ENCODE data around the gene DOCK1.

The DOCK1 gene

DNA sequence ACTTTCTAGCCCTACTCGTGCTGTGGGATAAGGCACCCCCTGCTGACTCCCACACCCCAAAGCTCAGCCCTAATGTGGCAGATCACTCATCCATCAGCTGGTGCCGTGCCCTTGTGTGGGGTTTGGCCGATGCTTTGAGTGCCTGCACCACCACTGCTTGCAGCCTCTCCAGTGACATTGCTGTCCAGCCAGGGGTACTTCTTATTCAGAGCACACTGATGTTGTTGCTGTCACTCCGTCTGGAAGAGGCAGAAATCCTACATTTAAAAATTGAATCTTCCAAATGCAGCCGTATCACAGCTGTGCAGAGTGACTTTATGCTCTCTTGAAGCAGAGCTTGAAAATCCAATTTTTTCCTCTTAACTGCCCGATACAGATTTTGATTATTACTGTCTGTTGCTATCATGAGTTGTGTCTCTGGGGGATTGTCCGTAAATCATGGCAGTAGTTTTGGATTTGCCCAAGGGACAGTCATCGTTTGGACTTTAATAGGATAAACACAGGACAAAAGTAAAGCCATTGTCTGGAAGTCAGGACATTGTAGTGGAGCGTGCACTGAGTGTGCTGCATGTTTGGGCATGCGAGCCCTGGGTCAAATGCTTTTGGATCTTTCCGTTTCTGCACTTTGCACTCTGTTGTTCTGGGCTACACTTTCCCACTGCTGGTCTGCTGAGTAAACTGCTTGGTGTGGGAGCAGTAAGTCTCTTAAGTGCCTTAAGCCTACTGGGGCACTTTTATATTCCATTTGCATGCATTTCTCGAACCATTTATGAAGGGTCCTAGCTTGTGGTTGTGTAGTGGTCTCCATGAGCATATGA is 128.2 kb downstream of the DOCK1 start:
- ATAC-seq (ENCODE audit: insufficient read depth, low read depth) (no peak), DNase-seq (no peak)
- Histone ChIP-seq H3K4me2 (ENCODE audit: insufficient read depth, low read length) (no peak overlapping the region), H3K79me2 (ENCODE audit: insufficient read depth, low read length) (no peaks in the 10 kb centered on the region), H4K20me1 (ENCODE audit: insufficient read depth, low read length) (no peaks in the 10 kb centered on the region), H3K9ac (ENCODE audit: low read depth, low read length) (no peak overlapping the region), H3K4me1 (ENCODE audit: insufficient read depth, low read length) (no peaks in the 10 kb centered on the region), H2AFZ (ENCODE audit: low read depth, low read length) (no peak overlapping the region), H3K4me3 (ENCODE audit: low read depth in 1 of 2, low read length in 2 of 2) (no peak overlapping the region), H3K27ac (ENCODE audit: low read length) (no peak overlapping the region), H3K36me3 (ENCODE audit: insufficient read depth, low read length) (no peaks in the 10 kb centered on the region), H3K9me3 (ENCODE audit: insufficient read depth, low read length, severe bottlenecking) (no peaks in the 10 kb centered on the region), H3K27me3 (ENCODE audit: insufficient read depth, low read length, poor library complexity) (no peaks in the 10 kb centered on the region)
- TF ChIP-seq, protein P1, sequence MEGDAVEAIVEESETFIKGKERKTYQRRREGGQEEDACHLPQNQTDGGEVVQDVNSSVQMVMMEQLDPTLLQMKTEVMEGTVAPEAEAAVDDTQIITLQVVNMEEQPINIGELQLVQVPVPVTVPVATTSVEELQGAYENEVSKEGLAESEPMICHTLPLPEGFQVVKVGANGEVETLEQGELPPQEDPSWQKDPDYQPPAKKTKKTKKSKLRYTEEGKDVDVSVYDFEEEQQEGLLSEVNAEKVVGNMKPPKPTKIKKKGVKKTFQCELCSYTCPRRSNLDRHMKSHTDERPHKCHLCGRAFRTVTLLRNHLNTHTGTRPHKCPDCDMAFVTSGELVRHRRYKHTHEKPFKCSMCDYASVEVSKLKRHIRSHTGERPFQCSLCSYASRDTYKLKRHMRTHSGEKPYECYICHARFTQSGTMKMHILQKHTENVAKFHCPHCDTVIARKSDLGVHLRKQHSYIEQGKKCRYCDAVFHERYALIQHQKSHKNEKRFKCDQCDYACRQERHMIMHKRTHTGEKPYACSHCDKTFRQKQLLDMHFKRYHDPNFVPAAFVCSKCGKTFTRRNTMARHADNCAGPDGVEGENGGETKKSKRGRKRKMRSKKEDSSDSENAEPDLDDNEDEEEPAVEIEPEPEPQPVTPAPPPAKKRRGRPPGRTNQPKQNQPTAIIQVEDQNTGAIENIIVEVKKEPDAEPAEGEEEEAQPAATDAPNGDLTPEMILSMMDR (IDR thresholded peaks at IDR 0.05; ENCODE audit: borderline replicate concordance, extremely low read depth, low read length, poor library complexity, severe bottlenecking): no peak
- TF ChIP-seq EZH2 (IDR thresholded peaks at IDR 0.05; ENCODE audit: borderline replicate concordance, low read depth, low read length, severe bottlenecking): no peak

DNA sequence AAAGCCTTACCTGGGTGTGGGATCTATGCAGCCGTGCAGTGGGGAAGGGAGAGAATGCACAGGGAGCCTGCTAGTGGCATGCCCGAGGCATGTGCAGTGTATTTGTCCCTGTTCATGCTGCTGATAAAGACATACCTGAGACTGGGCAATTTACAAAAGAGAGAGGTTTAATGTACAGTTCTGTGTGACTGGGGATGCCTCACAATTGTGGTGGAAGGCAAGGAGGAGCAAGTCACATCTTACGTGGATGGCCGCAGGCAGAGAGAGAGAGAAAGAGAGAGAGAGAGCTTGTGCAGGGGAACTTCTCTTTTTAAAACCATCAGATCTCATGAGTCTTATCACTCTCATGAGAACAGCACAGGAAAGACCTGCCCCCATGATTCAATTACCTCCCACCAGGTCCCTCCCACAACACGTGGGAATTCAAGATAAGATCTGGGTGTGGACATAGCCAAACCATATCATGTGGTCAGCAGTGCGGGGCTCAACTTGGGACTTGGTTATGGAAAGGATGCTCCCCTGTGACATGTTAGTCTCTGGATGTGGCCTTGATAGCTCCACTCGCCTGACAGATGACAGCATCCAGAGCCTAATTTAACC is 128.9 kb downstream of the DOCK1 start:
- Histone ChIP-seq H3K9ac (ENCODE audit: low read depth, low read length) (no peak overlapping the region), H3K27ac (ENCODE audit: low read length) (no peak overlapping the region), H3K4me3 (ENCODE audit: low read depth in 1 of 2, low read length in 2 of 2) (no peak overlapping the region), H3K4me2 (ENCODE audit: insufficient read depth, low read length) (no peak overlapping the region), H3K27me3 (ENCODE audit: insufficient read depth, low read length, poor library complexity) (no peaks in the 10 kb centered on the region), H3K36me3 (ENCODE audit: insufficient read depth, low read length) (no peaks in the 10 kb centered on the region), H4K20me1 (ENCODE audit: insufficient read depth, low read length) (no peaks in the 10 kb centered on the region), H3K4me1 (ENCODE audit: insufficient read depth, low read length) (no peaks in the 10 kb centered on the region), H2AFZ (ENCODE audit: low read depth, low read length) (no peak overlapping the region), H3K79me2 (ENCODE audit: insufficient read depth, low read length) (no peaks in the 10 kb centered on the region), H3K9me3 (ENCODE audit: insufficient read depth, low read length, severe bottlenecking) (no peaks in the 10 kb centered on the region)
- TF ChIP-seq, protein P1 (IDR thresholded peaks at IDR 0.05; ENCODE audit: borderline replicate concordance, extremely low read depth, low read length, poor library complexity, severe bottlenecking): no peak
- TF ChIP-seq EZH2 (IDR thresholded peaks at IDR 0.05; ENCODE audit: borderline replicate concordance, low read depth, low read length, severe bottlenecking): no peak
- ATAC-seq (ENCODE audit: insufficient read depth, low read depth) (no peak), DNase-seq (no peak)

DNA sequence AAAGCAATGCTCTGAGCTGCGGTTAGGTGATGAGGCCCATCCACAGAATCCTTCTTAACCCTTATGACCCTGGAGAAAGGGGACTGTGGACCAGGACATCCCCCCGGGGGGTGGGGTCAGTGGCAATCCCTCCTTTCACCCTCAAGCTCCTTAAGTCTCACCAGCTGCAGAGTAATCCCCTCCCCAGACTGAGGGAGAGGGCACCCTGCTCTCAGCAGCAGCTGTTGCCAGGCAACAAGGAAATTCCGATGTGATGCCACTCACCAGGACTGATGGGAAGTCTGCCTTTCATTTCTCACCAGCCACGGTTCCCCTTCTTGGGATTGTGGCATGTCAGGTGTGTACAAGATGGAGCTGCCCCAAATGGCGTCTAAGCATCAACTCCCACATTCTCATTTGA is 129.6 kb downstream of the DOCK1 start:
- TF ChIP-seq, protein P1 (IDR thresholded peaks at IDR 0.05; ENCODE audit: borderline replicate concordance, extremely low read depth, low read length, poor library complexity, severe bottlenecking): no peak
- no peak for TF ChIP-seq EZH2 (IDR thresholded peaks at IDR 0.05; ENCODE audit: borderline replicate concordance, low read depth, low read length, severe bottlenecking)
- Histone ChIP-seq H3K4me3 (ENCODE audit: low read depth in 1 of 2, low read length in 2 of 2) (no peak overlapping the region), H3K79me2 (ENCODE audit: insufficient read depth, low read length) (no peaks in the 10 kb centered on the region), H3K27ac (ENCODE audit: low read length) (no peak overlapping the region), H3K4me2 (ENCODE audit: insufficient read depth, low read length) (no peak overlapping the region), H3K9me3 (ENCODE audit: insufficient read depth, low read length, severe bottlenecking) (no peaks in the 10 kb centered on the region), H3K4me1 (ENCODE audit: insufficient read depth, low read length) (no peaks in the 10 kb centered on the region), H3K36me3 (ENCODE audit: insufficient read depth, low read length) (no peaks in the 10 kb centered on the region), H2AFZ (ENCODE audit: low read depth, low read length) (no peak overlapping the region), H3K9ac (ENCODE audit: low read depth, low read length) (no peak overlapping the region), H3K27me3 (ENCODE audit: insufficient read depth, low read length, poor library complexity) (no peaks in the 10 kb centered on the region), H4K20me1 (ENCODE audit: insufficient read depth, low read length) (no peaks in the 10 kb centered on the region)
- ATAC-seq (ENCODE audit: insufficient read depth, low read depth) (no peak), DNase-seq (no peak)

All from DND-41 (cell line).